ENCODE measurements around the gene ZBTB18.

DNA sequence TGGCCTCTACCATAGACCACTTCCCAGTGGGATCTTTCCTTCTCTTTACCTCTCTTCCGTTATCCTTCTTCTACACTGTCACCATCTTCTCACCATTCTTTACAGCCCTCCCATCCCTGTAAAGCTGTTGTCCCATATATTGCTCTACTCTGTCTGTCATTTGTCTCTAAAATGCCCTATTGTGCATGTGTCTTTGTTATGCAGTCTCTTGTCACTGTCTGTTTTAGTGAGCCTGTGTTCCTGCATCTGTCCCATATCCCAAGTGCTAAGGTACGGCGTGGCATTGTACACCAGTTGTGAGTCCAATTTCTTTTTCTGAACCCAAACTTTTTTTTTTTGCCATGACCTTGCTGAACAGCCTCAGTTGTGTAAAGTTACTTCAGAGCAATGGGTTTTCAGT lies 8.8 kb upstream of the ZBTB18 start:
- TF ChIP-seq EZH2phosphoT487 (IDR thresholded peaks at IDR 0.05; ENCODE audit: borderline replicate concordance, low read depth, low read length), result no peak
- TF ChIP-seq, protein P1, sequence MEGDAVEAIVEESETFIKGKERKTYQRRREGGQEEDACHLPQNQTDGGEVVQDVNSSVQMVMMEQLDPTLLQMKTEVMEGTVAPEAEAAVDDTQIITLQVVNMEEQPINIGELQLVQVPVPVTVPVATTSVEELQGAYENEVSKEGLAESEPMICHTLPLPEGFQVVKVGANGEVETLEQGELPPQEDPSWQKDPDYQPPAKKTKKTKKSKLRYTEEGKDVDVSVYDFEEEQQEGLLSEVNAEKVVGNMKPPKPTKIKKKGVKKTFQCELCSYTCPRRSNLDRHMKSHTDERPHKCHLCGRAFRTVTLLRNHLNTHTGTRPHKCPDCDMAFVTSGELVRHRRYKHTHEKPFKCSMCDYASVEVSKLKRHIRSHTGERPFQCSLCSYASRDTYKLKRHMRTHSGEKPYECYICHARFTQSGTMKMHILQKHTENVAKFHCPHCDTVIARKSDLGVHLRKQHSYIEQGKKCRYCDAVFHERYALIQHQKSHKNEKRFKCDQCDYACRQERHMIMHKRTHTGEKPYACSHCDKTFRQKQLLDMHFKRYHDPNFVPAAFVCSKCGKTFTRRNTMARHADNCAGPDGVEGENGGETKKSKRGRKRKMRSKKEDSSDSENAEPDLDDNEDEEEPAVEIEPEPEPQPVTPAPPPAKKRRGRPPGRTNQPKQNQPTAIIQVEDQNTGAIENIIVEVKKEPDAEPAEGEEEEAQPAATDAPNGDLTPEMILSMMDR (conservative IDR thresholded peaks at IDR 0.05; ENCODE audit: low read length), result no peak
